ENCODE results near the gene SLC49A3. TPM values are rescaled to one million over a fixed set of nuclear protein-coding genes. Genes with fewer than 3 reads are reported as not detected.

The SLC49A3 gene
- total and polyA plus RNA-seq, 10 of the 15 experiments (the other 5 are each of a cell fraction or from before 2014, with no cell fraction given), result 0.09 to 0.85 (median 0.18) TPM; not detected in 4

- no peak for TF ChIP-seq GABPA (IDR thresholded peaks at IDR 0.05; ENCODE audit: low read depth)
- TF ChIP-seq DPF2 (IDR thresholded peaks at IDR 0.05), result peak; percentile 89
- TF ChIP-seq FOS (IDR thresholded peaks at IDR 0.05; ENCODE audit: borderline replicate concordance, extremely low read depth, insufficient read length), result no peak
- 0 out of 2 replicates have a peak, but pooled peaks have one; percentile 36 for TF ChIP-seq HSF1 (IDR thresholded peaks at IDR 0.05; ENCODE audit: low read depth, low read length)
- TF ChIP-seq ZBTB4 (CRISPR knock-in tag; IDR thresholded peaks at IDR 0.05), result 0 out of 2 replicates have a peak, but pooled peaks have one; percentile 2
- peak; percentile 71; the same call in 1 of the 2 replicates for TF ChIP-seq JUND (IDR thresholded peaks at IDR 0.05; ENCODE audit: low read depth, low read length)
- no peak; the same call in 1 of the 2 replicates for TF ChIP-seq FOXK2 (IDR thresholded peaks at IDR 0.05)
- TF ChIP-seq RAD21 (IDR thresholded peaks at IDR 0.05; ENCODE audit: insufficient read depth, low read depth, low read length), result peak; percentile 48; the same call in 1 of the 2 replicates
- TF ChIP-seq E4F1 (IDR thresholded peaks at IDR 0.05; ENCODE audit: borderline replicate concordance, partially characterized antibody), result no peak
- TF ChIP-seq TCF3 (IDR thresholded peaks at IDR 0.05; ENCODE audit: borderline replicate concordance, insufficient read depth, low read depth, low read length), result 0 out of 2 replicates have a peak, but pooled peaks have one; percentile 10
- TF ChIP-seq SKIL (IDR thresholded peaks at IDR 0.05; ENCODE audit: low read depth, poor library complexity, severe bottlenecking), result no peak
- peak; percentile 62; the same call in 1 of the 2 replicates for TF ChIP-seq CHD2 (IDR thresholded peaks at IDR 0.05; ENCODE audit: borderline replicate concordance, low read depth, low read length)
- no peak for TF ChIP-seq BCL3 (IDR thresholded peaks at IDR 0.05; ENCODE audit: borderline replicate concordance, insufficient read depth, low read depth, low read length, poor library complexity, severe bottlenecking)
- peak; percentile 62; the same call in 1 of the 2 replicates for TF ChIP-seq RFX5 (IDR thresholded peaks at IDR 0.05; ENCODE audit: low read depth, low read length)
- no peak for TF ChIP-seq HDAC2 (IDR thresholded peaks at IDR 0.05)
- TF ChIP-seq KLF5 (IDR thresholded peaks at IDR 0.05; ENCODE audit: partially characterized antibody), result peak; percentile 43
- no peak for TF ChIP-seq CBX5 (IDR thresholded peaks at IDR 0.05; ENCODE audit: low read depth)
Measured at GRCh38 chr4:674172-675035, 14.5 kb downstream of the SLC49A3 start, which contains the start of the genes ATP5ME and MYL5 (continued).

Measured in GM12878 (cell line).